CD14-positive monocyte (primary cell): ENCODE data around the gene KRTAP2-2. TPM values are rescaled to one million over a fixed set of nuclear protein-coding genes. Genes with fewer than 3 reads are reported as not detected.

ENCODE experiments used
- DNase-seq, 3 donors: peaks; one replicate each; pipeline ENCODE4 v3.0.0-alpha.2; 2011 to 2022
- H2AFZ ChIP-seq: 2 replicates; pipeline ENCODE4 v1.6.0; 2012; ENCODE audit warnings: mild to moderate bottlenecking, low read depth, low read length, inconsistent platforms; ENCODE audit not compliant: insufficient read depth, poor library complexity, severe bottlenecking
- H3K27ac ChIP-seq, 2 donors: 1 replicate in 1 of 2; 2 replicates in 1 of 2; pipeline ENCODE4 v1.5.1; 2012 to 2013; ENCODE audit warnings: low read length in 2 of 2, control low read depth in 1 of 2, inconsistent platforms in 1 of 2, low read depth in 1 of 2, mild to moderate bottlenecking in 1 of 2
- H3K27me3 ChIP-seq, 2 donors: one replicate each; pipeline versions ENCODE4 v1.6.0 to v1.6.1; 2011 to 2013; ENCODE audit warnings: low read length in 2 of 2; ENCODE audit not compliant: control insufficient read depth in 2 of 2, insufficient read depth in 2 of 2
- H3K36me3 ChIP-seq, 2 donors: replicated peaks in 1 of 2; 1 replicate in 1 of 2; 2 replicates in 1 of 2; pipeline versions ENCODE4 v1.5.1 to v1.6.1; 2012 to 2013; ENCODE audit warnings: low read length in 2 of 2, control low read depth in 1 of 2, inconsistent platforms in 1 of 2, mild to moderate bottlenecking in 1 of 2; ENCODE audit not compliant: insufficient read depth in 2 of 2, control insufficient read depth in 1 of 2
- H3K4me1 ChIP-seq, 2 donors: 1 replicate in 1 of 2; 2 replicates in 1 of 2; pipeline versions ENCODE4 v1.5.1 to v1.6.1; 2012 to 2013; ENCODE audit warnings: low read length in 2 of 2, control low read depth in 1 of 2, inconsistent platforms in 1 of 2, mild to moderate bottlenecking in 1 of 2, moderate library complexity in 1 of 2; ENCODE audit not compliant: insufficient read depth in 2 of 2, control insufficient read depth in 1 of 2
- H3K4me2 ChIP-seq: replicated peaks from 2 replicates; pipeline ENCODE3; 2012; ENCODE audit warnings: low read length, moderate library complexity, mild to moderate bottlenecking; ENCODE audit not compliant: poor library complexity, severe bottlenecking; ENCODE audit errors: extremely low read depth
- H3K4me3 ChIP-seq, 3 experiments: fragments of 200-600 bp in 1 of 3; sonication (generic) in 1 of 3; replicated peaks in 1 of 3; 1 replicate in 2 of 3; 2 replicates in 1 of 3; pipeline ENCODE4 v1.5.1; 2011 to 2013; ENCODE audit warnings: low read length in 3 of 3, mild to moderate bottlenecking in 3 of 3, control low read depth in 2 of 3, low read depth in 2 of 3, inconsistent platforms in 1 of 3, moderate library complexity in 1 of 3
- H3K79me2 ChIP-seq: 2 replicates; pipeline ENCODE4 v1.6.0; 2012; ENCODE audit warnings: mild to moderate bottlenecking, control low read depth, inconsistent platforms, low read length, moderate library complexity; ENCODE audit not compliant: insufficient read depth
- H3K9ac ChIP-seq: 2 replicates; pipeline ENCODE4 v1.6.0; 2017; ENCODE audit warnings: low read length, mild to moderate bottlenecking; ENCODE audit not compliant: insufficient read depth, poor library complexity, severe bottlenecking
- H3K9me3 ChIP-seq, 2 donors: replicated peaks in 1 of 2; 1 replicate in 1 of 2; 2 replicates in 1 of 2; pipeline versions ENCODE4 v1.5.1 to v1.6.1; 2012 to 2013; ENCODE audit warnings: low read length in 2 of 2, control low read depth in 1 of 2; ENCODE audit not compliant: control insufficient read depth in 1 of 2, insufficient read depth in 1 of 2
- H4K20me1 ChIP-seq: 2 replicates; pipeline ENCODE4 v1.6.0; 2012; ENCODE audit warnings: mild to moderate bottlenecking, low read length, control low read depth, moderate library complexity; ENCODE audit not compliant: insufficient read depth
- H3K27ac Mint-ChIP-seq, 7 donors: one replicate each; pipeline ENCODE4 v1.8.0; 2020; ENCODE audit warnings: mild to moderate bottlenecking in 7 of 7, mixed read lengths in 7 of 7, moderate library complexity in 6 of 7, inconsistent platforms in 2 of 7
- H3K27me3 Mint-ChIP-seq, 3 donors: one replicate each; pipeline ENCODE4 v1.8.0; 2021 to 2022; ENCODE audit warnings: low read depth in 3 of 3, mild to moderate bottlenecking in 3 of 3, mixed read lengths in 3 of 3, moderate library complexity in 3 of 3, inconsistent platforms in 1 of 3
- H3K36me3 Mint-ChIP-seq, 2 donors: one replicate each; pipeline ENCODE4 v1.8.0; 2020; ENCODE audit warnings: mixed read lengths in 2 of 2, inconsistent platforms in 1 of 2, mild to moderate bottlenecking in 1 of 2
- H3K4me1 Mint-ChIP-seq: one replicate; pipeline ENCODE4 v1.8.0; 2020; ENCODE audit warnings: mild to moderate bottlenecking, mixed read lengths
- H3K4me3 Mint-ChIP-seq, 2 donors: one replicate each; pipeline ENCODE4 v1.8.0; 2020; ENCODE audit warnings: mild to moderate bottlenecking in 2 of 2, mixed read lengths in 2 of 2, moderate library complexity in 1 of 2
- H3K9me3 Mint-ChIP-seq, 7 donors: one replicate each; pipeline ENCODE4 v1.8.0; 2020 to 2022; ENCODE audit warnings: mixed read lengths in 7 of 7, mild to moderate bottlenecking in 6 of 7, moderate library complexity in 6 of 7, inconsistent platforms in 2 of 7
- CTCF ChIP-seq: fragments of 200-600 bp; IDR thresholded peaks from one replicate; pipeline ENCODE4 v1.8.0; 2022; ENCODE audit warnings: antibody characterized with exemption, mild to moderate bottlenecking
- WGBS: methylation state at CpG from one replicate; pipeline ENCODE4 v1.1.5; 2013; ENCODE audit warnings: missing lambda C conversion rate; ENCODE audit not compliant: insufficient coverage; 5-methylcytosine and 5-hydroxymethylcytosine counted together
- intact Hi-C, 2 donors: fragments of 100-400 bp; cut with micrococcal nuclease; formaldehyde crosslinking; loops; one replicate each; pipeline versions ENCODE4 v1.15.0 to v1.15.1; 2023
- polyA plus RNA-seq, 3 donors: library from polyadenylated mRNA; depleted of rRNA in 1 of 3; unstranded in 2 of 3; stranded (reverse) in 1 of 3; fragments of 300-500 nt in 2 of 3; fragments of >200 nt in 1 of 3; fragmentation: Illumina TruSeq in 2 of 3; gene quantifications; 1 replicate in 2 of 3; 2 replicates in 1 of 3; pipeline ENCODE4 v1.2.3, GENCODE V29; 2012 to 2021

The KRTAP2-2 gene
- polyA plus RNA-seq, 3 donors = not detected

- Histone ChIP-seq H3K36me3 (no peaks in the 10 kb centered on the region), H3K79me2 (no peaks in the 10 kb centered on the region), H2AFZ (no peak overlapping the region), H3K27ac (no peak overlapping the region), H4K20me1 (no peaks in the 10 kb centered on the region), H3K4me3 (no peak overlapping the region), H3K4me1 (no peaks in the 10 kb centered on the region), H3K9me3 (no peaks in the 10 kb centered on the region), H3K9ac (no peak overlapping the region), H3K4me2 (no peak overlapping the region), H3K27me3 (no peaks in the 10 kb centered on the region)
- Mint-ChIP-seq H3K4me3 (no peak overlapping the region), H3K27ac (no peak overlapping the region), H3K9me3 (peaks cover 0 to 2% (median 0%) of the 10 kb centered on the region in 7 donors), H3K4me1 (no peaks in the 10 kb centered on the region), H3K27me3 (peaks cover 0 to 3% (median 3%) of the 10 kb centered on the region in 3 donors), H3K36me3 (no peaks in the 10 kb centered on the region)
- DNase-seq = no peak
- 83% methylated on average over 6 of the region's 6 CpGs for WGBS
- TF ChIP-seq CTCF = no peak
- intact Hi-C loops = no loop called here
Measured at GRCh38 chr17:41012326-41013120, 42.5 kb downstream of the KRTAP2-2 start.

GRCh38 chr17:41010441-41010840, 44.6 kb downstream of the KRTAP2-2 start:
- Mint-ChIP-seq H3K36me3 (no peaks in the 10 kb centered on the region), H3K27me3 (peaks cover 0 to 3% (median 3%) of the 10 kb centered on the region in 3 donors)
- H3K9ac ChIP-seq = no peak overlapping the region

More at GRCh38 chr17:41010441-41010840, 44.6 kb downstream of the KRTAP2-2 start:
- Mint-ChIP-seq H3K4me3 (no peak overlapping the region), H3K9me3 (peaks cover 0 to 2% (median 0%) of the 10 kb centered on the region in 7 donors), H3K27ac (no peak overlapping the region), H3K4me1 (no peaks in the 10 kb centered on the region)
- H3K9me3 ChIP-seq = no peaks in the 10 kb centered on the region
- no peak overlapping the region for H2AFZ ChIP-seq
- no peaks in the 10 kb centered on the region for H3K36me3 ChIP-seq
- no peak overlapping the region for H3K27ac ChIP-seq
- TF ChIP-seq CTCF = no peak
- H4K20me1 ChIP-seq = no peaks in the 10 kb centered on the region
- H3K79me2 ChIP-seq = no peaks in the 10 kb centered on the region
- no peak overlapping the region for H3K4me3 ChIP-seq
- no peaks in the 10 kb centered on the region for H3K4me1 ChIP-seq
- H3K27me3 ChIP-seq = no peaks in the 10 kb centered on the region
- no peak overlapping the region for H3K4me2 ChIP-seq
- intact Hi-C loops = no loop called here
- no peak for DNase-seq
